ENCODE measurements around the gene TMEM59.
"Not testable (repeated sequence)": the region's sequence is repeated elsewhere in the genome, so short reads cannot be mapped to it uniquely, and the experiment has no call there.

The TMEM59 gene

GRCh38 chr1:54053745-54054437 is 887 bp upstream of the TMEM59 start:
- no peak for DNase-seq (ENCODE audit: low read depth in 2 of 2)

- DNase-seq (ENCODE audit: low read depth in 2 of 2) = peak in 1 of 2 donors; percentile 1
Measured at GRCh38 chr1:54052431-54052933, 522 bp downstream of the TMEM59 start.

- DNase-seq (ENCODE audit: low read depth in 2 of 2) = no peak
Measured at GRCh38 chr1:54051933-54052430, 1.0 kb downstream of the TMEM59 start.

DNA sequence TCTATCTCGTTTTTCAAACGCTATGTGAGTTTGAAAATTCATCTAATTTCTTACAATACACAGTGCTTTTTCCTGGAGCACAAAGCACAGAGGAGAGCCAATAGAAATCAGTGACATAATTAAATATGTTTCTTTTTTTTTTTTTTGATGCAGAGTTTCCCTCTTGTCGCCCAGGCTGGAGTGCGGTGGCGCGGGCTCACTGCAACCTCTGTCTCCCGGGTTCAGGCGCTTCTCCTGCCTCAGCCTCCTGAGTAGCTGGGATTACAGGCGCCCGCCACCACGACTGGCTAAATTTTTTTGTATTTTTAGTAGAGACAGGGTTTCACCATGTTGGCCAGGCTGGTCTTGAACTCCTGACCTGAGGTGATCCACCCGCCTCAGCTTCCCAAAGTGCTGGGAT is 2.6 kb downstream of the TMEM59 start:
- DNase-seq (ENCODE audit: low read depth in 2 of 2) = not testable (repeated sequence)

DNA sequence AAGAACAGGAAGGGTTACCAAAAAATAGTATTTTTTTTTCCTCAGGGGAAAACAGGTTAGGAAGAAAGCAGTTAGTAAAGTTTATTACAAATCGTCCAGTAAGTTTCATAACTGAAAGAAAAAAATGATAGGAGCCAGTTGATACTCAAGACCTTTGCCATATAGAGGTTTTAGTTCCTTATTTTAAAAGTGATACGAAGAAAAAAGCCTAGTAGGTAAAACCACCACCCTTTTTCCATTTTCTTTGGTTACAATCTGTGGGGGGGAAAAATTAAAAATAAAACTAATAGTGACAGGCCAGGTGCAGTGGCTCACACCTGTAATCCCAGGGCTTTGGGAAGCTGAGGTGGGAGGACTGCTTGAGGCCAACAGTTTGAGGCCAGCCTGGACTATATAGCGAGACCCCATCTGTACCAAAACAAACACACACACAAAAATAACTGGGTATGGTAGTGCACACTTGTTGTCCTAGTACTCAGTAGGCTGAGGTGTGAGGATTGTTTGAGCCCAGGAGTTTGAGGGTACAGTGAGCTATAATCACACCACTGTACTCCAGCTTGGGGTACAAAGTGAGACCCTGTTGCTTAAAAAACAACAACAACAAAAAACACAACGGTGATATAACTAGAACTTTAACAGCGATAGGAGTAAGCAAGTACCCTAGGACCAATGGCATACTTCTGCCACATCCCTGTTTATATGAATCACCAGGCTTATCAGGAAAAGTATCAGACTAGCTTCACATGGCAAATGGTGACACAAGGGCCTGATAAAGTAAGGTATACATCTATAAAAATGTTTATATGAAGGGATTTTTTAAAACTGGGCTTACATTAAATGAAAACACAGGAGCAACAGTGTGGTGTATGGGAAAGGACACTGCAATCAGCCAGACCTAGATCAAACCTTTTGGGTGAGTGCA is 5.4 kb downstream of the TMEM59 start:
- DNase-seq (ENCODE audit: low read depth in 2 of 2) = no peak

- no peak for DNase-seq (ENCODE audit: low read depth in 2 of 2)
Measured at GRCh38 chr1:54046671-54047383, 6.2 kb downstream of the TMEM59 start.

- no peak for DNase-seq (ENCODE audit: low read depth in 2 of 2)
Measured at GRCh38 chr1:54045496-54045895, 7.5 kb downstream of the TMEM59 start.

DNA sequence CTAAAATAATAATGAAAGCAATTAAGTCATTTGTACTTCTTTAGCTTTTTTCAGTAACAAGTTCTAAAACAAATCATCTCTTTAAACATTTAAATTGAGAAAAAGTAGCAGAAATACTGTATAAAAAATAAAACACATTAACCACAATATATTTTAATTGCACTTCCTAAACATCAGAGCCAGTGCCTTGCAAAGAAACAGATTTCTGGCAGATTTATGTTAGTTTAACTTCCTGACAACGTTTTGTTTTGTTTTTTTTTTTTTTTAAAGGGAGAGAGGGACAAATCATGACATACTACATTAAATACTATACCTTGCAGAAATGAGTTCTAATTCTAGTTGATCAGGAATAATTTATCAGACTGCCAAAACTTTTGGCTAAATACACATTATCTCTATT is 11.2 kb downstream of the TMEM59 start:
- no peak for DNase-seq (ENCODE audit: low read depth in 2 of 2)

- no peak for DNase-seq (ENCODE audit: low read depth in 2 of 2)
Measured at GRCh38 chr1:54037476-54037875, 15.5 kb downstream of the TMEM59 start.

DNA sequence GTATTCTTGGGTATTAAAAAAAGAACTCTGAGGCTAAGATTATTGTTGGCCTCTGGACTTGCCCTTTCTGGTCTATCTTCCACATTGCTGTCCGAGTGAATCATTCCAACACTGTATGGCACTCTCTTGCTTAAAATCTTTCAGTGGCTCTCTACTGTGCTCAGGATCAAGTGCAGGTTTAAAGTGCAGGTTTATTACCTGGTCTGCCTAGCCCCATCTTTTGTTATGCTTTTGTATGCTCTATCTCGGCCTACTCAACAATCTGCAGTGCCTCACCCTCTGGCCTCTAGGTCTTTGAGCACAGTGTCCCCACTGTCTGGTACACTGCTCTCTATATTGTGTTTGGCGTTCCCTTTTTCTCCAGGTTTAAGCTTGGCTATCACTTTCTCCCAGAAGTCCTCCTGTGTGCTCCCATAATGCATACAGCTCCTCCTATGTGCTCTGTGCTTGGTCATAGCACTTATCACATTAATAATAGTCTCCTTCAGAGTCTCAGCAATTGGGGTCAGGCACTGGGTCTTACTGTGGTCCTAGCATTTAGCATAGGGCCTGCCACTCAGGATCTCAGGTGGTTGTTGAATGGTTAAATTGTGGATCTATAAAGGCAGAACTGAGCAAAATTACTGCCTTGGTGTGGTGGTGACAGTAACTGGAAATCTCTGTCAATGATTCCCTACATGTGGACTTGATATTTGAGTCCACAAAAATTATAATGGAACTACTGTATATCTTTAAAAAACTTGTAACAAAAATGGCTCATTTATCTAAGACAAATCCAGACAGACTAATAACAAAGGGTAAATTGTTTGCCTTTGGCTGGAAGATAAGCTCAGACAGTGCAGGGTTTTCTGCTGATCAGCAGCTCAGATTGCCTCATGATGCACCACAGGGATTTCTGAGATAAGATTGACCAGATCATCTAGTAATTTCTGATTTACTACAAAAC is 24.4 kb downstream of the TMEM59 start:
- no peak for DNase-seq (ENCODE audit: low read depth in 2 of 2)

GRCh38 chr1:54027848-54028247 is 25.2 kb downstream of the TMEM59 start:
- DNase-seq (ENCODE audit: low read depth in 2 of 2) = no peak

GRCh38 chr1:54024811-54025210 is 28.2 kb downstream of the TMEM59 start:
- not testable (repeated sequence) for DNase-seq (ENCODE audit: low read depth in 2 of 2)

- DNase-seq (ENCODE audit: low read depth in 2 of 2) = no peak
Measured at GRCh38 chr1:54024358-54024757, 28.6 kb downstream of the TMEM59 start.

- not testable (repeated sequence) for DNase-seq (ENCODE audit: low read depth in 2 of 2)
Measured at GRCh38 chr1:54019562-54020176, 33.3 kb downstream of the TMEM59 start.

- no peak for DNase-seq (ENCODE audit: low read depth in 2 of 2)
Measured at GRCh38 chr1:54018635-54019034, 34.4 kb downstream of the TMEM59 start.

- no peak for DNase-seq (ENCODE audit: low read depth in 2 of 2)
Measured at GRCh38 chr1:54017979-54018378, 35.0 kb downstream of the TMEM59 start, which contains the start of gene LDLRAD1. Gene LDLRAD1, minus strand, starts transcription at chr1:54018186. Its CDS starts 74 bp downstream, at chr1:54018112.

GRCh38 chr1:54016343-54017282 is 36.4 kb downstream of the TMEM59 start:
- no peak for DNase-seq (ENCODE audit: low read depth in 2 of 2)

DNA sequence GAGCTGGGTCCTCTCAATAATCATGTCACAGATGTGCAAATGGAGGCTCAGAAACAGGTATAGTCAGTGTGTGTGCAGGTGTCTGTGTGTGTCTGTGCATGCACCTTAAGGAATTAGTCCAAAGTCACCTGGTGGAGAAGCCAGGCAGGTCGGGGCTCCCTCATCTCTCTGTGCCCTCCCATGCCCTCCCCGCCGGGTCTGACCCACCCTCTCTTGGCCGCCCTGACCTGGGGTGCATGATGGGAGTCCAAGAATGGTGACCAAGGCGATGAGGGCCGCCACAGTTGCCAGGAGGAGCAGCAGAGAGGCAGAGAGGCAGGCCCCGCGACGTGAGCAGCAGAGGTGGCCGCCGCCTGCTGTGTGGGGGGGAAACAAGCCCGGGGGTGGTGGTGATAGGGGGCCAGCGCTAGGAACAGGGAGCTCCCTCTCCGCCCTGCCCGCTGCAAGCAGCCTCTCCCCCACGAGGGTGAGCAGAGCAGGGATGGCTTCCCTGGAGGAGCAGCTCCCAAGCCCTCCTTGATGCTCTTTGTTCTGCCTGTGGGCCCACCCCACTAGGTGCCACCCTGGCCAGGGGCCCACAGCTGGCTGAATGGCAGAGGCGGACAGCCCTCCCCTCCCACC is 38.9 kb downstream of the TMEM59 start:
- DNase-seq (ENCODE audit: low read depth in 2 of 2) = no peak
